Smooth muscle cell (in vitro differentiated cells): ENCODE measurements around the gene NRXN3. TPM values are rescaled to one million over a fixed set of nuclear protein-coding genes. Genes with fewer than 3 reads are reported as not detected.

Experiments used
- DNase-seq: peaks from one replicate; lab custom pipeline; 2025; ENCODE audit not compliant: unreplicated experiment; lab: John Stamatoyannopoulos, UW
- H2AFZ ChIP-seq: fragments of 200-600 bp; sonication (generic); 2 replicates; pipeline ENCODE4 v1.6.0; 2016; ENCODE audit warnings: antibody characterized with exemption, low read depth, mild to moderate bottlenecking
- H3F3A ChIP-seq: fragments of 200-600 bp; sonication (generic); 2 replicates; pipeline ENCODE4 v1.6.0; 2017; ENCODE audit warnings: antibody characterized with exemption, low read depth
- H3K27ac ChIP-seq: fragments of 200-600 bp; sonication (generic); 2 replicates; pipeline ENCODE4 v1.5.1; 2016; ENCODE audit warnings: low read depth, mild to moderate bottlenecking
- H3K27me3 ChIP-seq: fragments of 200-600 bp; sonication (generic); 2 replicates; pipeline ENCODE4 v1.6.1; 2016; ENCODE audit warnings: low read depth, mild to moderate bottlenecking
- H3K36me3 ChIP-seq: fragments of 200-600 bp; sonication (generic); 2 replicates; pipeline ENCODE4 v1.5.1; 2016; ENCODE audit warnings: low read depth
- H3K4me1 ChIP-seq: fragments of 200-600 bp; sonication (generic); 2 replicates; pipeline ENCODE4 v1.5.1; 2016; ENCODE audit warnings: low read depth
- H3K4me2 ChIP-seq: fragments of 200-600 bp; sonication (generic); 2 replicates; pipeline ENCODE4 v1.6.0; 2016; ENCODE audit warnings: mild to moderate bottlenecking
- H3K4me3 ChIP-seq: fragments of 200-600 bp; sonication (generic); 2 replicates; pipeline ENCODE4 v1.5.1; 2016; ENCODE audit warnings: mild to moderate bottlenecking
- H3K79me2 ChIP-seq: fragments of 200-600 bp; sonication (generic); 2 replicates; pipeline ENCODE4 v1.6.0; 2016; ENCODE audit warnings: low read depth, mild to moderate bottlenecking
- H3K9ac ChIP-seq: fragments of 200-600 bp; sonication (generic); 2 replicates; pipeline ENCODE4 v1.6.0; 2016; ENCODE audit warnings: low read depth
- H3K9me3 ChIP-seq: fragments of 200-600 bp; sonication (generic); replicated peaks from 2 replicates; pipeline ENCODE4 v1.5.1; 2016; ENCODE audit warnings: low read depth
- H4K20me1 ChIP-seq: fragments of 200-600 bp; sonication (generic); 2 replicates; pipeline ENCODE4 v1.6.0; 2016; ENCODE audit warnings: low read depth
- CTCF ChIP-seq: fragments of 200-600 bp; sonication (generic); IDR thresholded peaks from 2 replicates; pipeline ENCODE4 v1.5.1; 2017; ENCODE audit warnings: borderline replicate concordance, mild to moderate bottlenecking, antibody characterized with exemption; ENCODE audit not compliant: insufficient read depth, poor library complexity, severe bottlenecking
- WGBS: methylation state at CpG from one replicate; pipeline ENCODE4 v1.1.7; 2016; ENCODE audit warnings: low lambda C conversion rate; 5-methylcytosine and 5-hydroxymethylcytosine counted together
- polyA plus RNA-seq: library from polyadenylated mRNA; unstranded; fragments of >200 nt; fragmentation: Nextera tagmentation; extraction: Ambion mirVana; gene quantifications from 2 replicates; pipeline ENCODE4 v1.2.1, GENCODE V29; 2016
- total RNA-seq: library from RNA; depleted of rRNA; stranded (reverse); fragments of >200 nt; gene quantifications from 2 replicates; pipeline ENCODE4 v1.2.3, GENCODE V29; 2014

NRXN3 gene
- total and polyA plus RNA-seq, 2 experiments from 2014 or later: 1.2 to 7.0 TPM

DNA sequence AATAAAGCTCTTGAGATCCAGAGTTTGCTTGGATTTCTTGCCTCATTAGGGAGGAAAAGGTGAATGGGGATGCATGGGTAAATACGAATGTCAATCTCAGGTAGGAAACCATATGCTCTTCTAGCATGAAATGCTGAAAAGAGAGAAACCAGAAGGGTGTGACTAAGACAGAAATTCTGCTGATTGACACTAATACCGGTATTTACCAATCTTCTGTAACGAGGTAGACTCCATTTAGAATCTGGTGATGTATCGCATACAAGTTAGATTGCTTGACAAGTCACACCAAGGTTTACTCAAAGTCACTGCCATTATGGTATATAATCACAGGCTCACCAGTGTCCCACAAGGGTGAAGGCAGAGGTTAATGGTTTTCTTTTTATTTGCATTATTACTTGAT is 337.9 kb downstream of the NRXN3 start:
- H3K4me2 ChIP-seq: no peak overlapping the region
- H3K4me1 ChIP-seq: no peaks in the 10 kb centered on the region
- no peak overlapping the region for H3K27ac ChIP-seq
- H3K9ac ChIP-seq: no peak overlapping the region
- H3K9me3 ChIP-seq: no peaks in the 10 kb centered on the region
- H3K36me3 ChIP-seq: no peaks in the 10 kb centered on the region
- no peaks in the 10 kb centered on the region for H3F3A ChIP-seq
- H2AFZ ChIP-seq: no peak overlapping the region
- 91% methylated on average over 4 of the region's 4 CpGs for WGBS
- no peak overlapping the region for H3K4me3 ChIP-seq
- no peak for DNase-seq
- no peak for TF ChIP-seq CTCF
- H3K79me2 ChIP-seq: no peaks in the 10 kb centered on the region
- no peaks in the 10 kb centered on the region for H3K27me3 ChIP-seq
- H4K20me1 ChIP-seq: no peaks in the 10 kb centered on the region

DNA sequence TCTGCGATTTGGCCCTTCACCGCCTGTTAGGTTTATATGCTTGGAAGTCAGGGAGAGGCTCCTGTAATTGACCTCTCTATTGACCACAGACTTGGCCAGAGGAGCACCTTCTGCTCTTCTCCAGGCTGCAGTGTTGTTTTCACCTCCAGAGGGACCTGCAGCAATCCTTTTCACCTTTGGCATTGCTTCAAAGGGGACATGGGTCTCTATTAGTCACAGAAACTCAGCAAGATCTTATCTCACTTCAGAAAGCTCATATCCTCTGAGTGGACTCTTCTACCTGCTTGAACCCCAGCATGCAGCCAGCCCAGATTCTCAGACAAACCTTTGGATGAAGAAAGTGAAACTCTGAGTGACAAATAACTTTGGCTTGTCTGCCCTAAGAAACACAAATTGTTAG is 339.3 kb downstream of the NRXN3 start:
- Histone ChIP-seq H3K9ac (no peak overlapping the region), H3K27ac (no peak overlapping the region), H3F3A (no peaks in the 10 kb centered on the region), H3K9me3 (no peaks in the 10 kb centered on the region), H3K4me2 (no peak overlapping the region), H4K20me1 (no peaks in the 10 kb centered on the region), H3K4me3 (no peak overlapping the region), H3K36me3 (no peaks in the 10 kb centered on the region), H2AFZ (no peak overlapping the region), H3K4me1 (no peaks in the 10 kb centered on the region), H3K27me3 (no peaks in the 10 kb centered on the region), H3K79me2 (no peaks in the 10 kb centered on the region)
- no peak for DNase-seq
- 60% methylated on average over 2 of the region's 2 CpGs for WGBS
- TF ChIP-seq CTCF: no peak

GRCh38 chr14:78512021-78512420 is 341.8 kb downstream of the NRXN3 start:
- H3K79me2 ChIP-seq: no peaks in the 10 kb centered on the region
- no peaks in the 10 kb centered on the region for H3K9me3 ChIP-seq
- no peak overlapping the region for H2AFZ ChIP-seq
- no peak overlapping the region for H3K27ac ChIP-seq
- no peaks in the 10 kb centered on the region for H3K36me3 ChIP-seq
- H3F3A ChIP-seq: no peaks in the 10 kb centered on the region
- H3K4me1 ChIP-seq: no peaks in the 10 kb centered on the region
- no peak overlapping the region for H3K4me2 ChIP-seq
- H4K20me1 ChIP-seq: no peaks in the 10 kb centered on the region
- no peaks in the 10 kb centered on the region for H3K27me3 ChIP-seq
- TF ChIP-seq CTCF: no peak
- no peak for DNase-seq
- no peak overlapping the region for H3K4me3 ChIP-seq
- H3K9ac ChIP-seq: no peak overlapping the region
- 69% methylated on average over 2 of the region's 2 CpGs for WGBS

GRCh38 chr14:78519863-78520262 is 349.7 kb downstream of the NRXN3 start:
- Histone ChIP-seq H3K9ac (no peak overlapping the region), H3K27ac (no peak overlapping the region), H3K4me3 (no peak overlapping the region), H3K27me3 (no peaks in the 10 kb centered on the region), H3F3A (no peaks in the 10 kb centered on the region), H3K9me3 (no peaks in the 10 kb centered on the region), H3K4me1 (peaks cover under 1% of the 10 kb centered on the region), H4K20me1 (no peaks in the 10 kb centered on the region), H2AFZ (no peak overlapping the region), H3K36me3 (no peaks in the 10 kb centered on the region), H3K79me2 (no peaks in the 10 kb centered on the region), H3K4me2 (no peak overlapping the region)
- no peak for TF ChIP-seq CTCF
- no peak for DNase-seq
